ENCODE data around the gene PIGBOS1. TPM values are rescaled to one million over a fixed set of nuclear protein-coding genes. Genes with fewer than 3 reads are reported as not detected.
"Not testable (repeated sequence)": the region's sequence is repeated elsewhere in the genome, so short reads cannot be mapped to it uniquely, and the experiment has no call there.

Gene PIGBOS1
- total RNA-seq, 2 experiments from 2014 or later = 10.3 to 13.8 TPM

DNA sequence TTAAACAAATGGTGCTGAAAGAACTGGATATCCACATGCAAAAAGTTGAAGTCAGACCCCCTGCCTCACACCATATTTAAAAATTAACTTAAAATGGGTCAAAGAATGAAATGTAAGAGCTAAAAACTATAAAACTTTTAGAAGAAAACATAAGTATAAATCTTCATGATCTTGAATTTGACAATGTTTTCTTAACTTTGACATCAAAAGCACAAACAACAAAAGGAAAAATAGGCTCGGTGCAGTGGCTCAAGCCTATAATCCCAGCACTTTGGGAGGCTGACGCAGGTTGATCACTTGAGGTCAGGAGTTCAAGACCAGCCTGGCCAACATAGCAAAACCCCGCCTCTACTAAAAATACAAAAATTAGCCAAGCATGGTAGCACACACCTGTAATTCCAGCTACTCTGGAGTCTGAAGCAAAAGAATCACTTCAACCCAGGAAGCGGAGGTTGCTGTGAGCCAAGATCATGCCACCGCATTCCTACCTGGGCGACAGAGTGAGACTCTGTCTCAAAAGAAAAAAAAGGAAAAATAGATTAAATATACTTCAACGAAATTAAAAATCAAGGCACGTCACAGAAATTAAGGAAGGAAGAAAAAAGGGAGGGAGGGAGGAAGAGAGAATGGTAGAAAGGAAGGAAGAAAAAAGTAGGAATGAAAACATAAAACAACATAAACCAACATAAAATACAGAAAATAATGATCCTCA, 30.8 kb downstream of the PIGBOS1 start:
- POLR2A ChIA-PET = interaction anchor here (0.6 to 1.7 kb wide), 3 partner anchors 11 to 21 kb away, joined by 3 to 7 read pairs (median 3); no protein-coding TSS in a partner anchor
- Mint-ChIP-seq H3K9me3 (no peaks in the 10 kb centered on the region), H3K27ac (peak overlapping the region; percentile 90), H3K27me3 (no peaks in the 10 kb centered on the region), H3K4me3 (peak overlapping the region; percentile 91), H3K36me3 (peaks cover 25% of the 10 kb centered on the region), H3K4me1 (peaks cover 51% of the 10 kb centered on the region)
- ATAC-seq (ENCODE audit: low read depth) = no peak
- DNase-seq = no peak

- H3K27ac Mint-ChIP-seq = peak overlapping the region; percentile 3
- DNase-seq; H3K27me3 Mint-ChIP-seq; H3K9me3 Mint-ChIP-seq; ATAC-seq (ENCODE audit: low read depth): not testable (repeated sequence)
- peaks cover 25% of the 10 kb centered on the region for H3K36me3 Mint-ChIP-seq
- POLR2A ChIA-PET = interaction anchor here (0.6 to 1.7 kb wide), 3 partner anchors 20 to 153 kb away, joined by 3 to 7 read pairs (median 3); no protein-coding TSS in a partner anchor
- H3K4me3 Mint-ChIP-seq = peak overlapping the region; percentile 91
- H3K4me1 Mint-ChIP-seq = peaks cover 67% of the 10 kb centered on the region
Measured at GRCh38 chr15:55286442-55287189, 32.3 kb downstream of the PIGBOS1 start.

GRCh38 chr15:55284426-55284825, 34.5 kb downstream of the PIGBOS1 start:
- no peak for ATAC-seq (ENCODE audit: low read depth)
- peak overlapping the region; percentile 0 for H3K4me3 Mint-ChIP-seq
- no peaks in the 10 kb centered on the region for H3K9me3 Mint-ChIP-seq
- POLR2A ChIA-PET = interaction anchor here (1.6 kb wide), 1 partner anchor 27 kb away, joined by 4 read pairs; no protein-coding TSS in a partner anchor
- peaks cover 27% of the 10 kb centered on the region for H3K36me3 Mint-ChIP-seq
- DNase-seq = no peak
- peaks cover 83% of the 10 kb centered on the region for H3K4me1 Mint-ChIP-seq
- H3K27me3 Mint-ChIP-seq = no peaks in the 10 kb centered on the region
- H3K27ac Mint-ChIP-seq = peak overlapping the region; percentile 15

DNA sequence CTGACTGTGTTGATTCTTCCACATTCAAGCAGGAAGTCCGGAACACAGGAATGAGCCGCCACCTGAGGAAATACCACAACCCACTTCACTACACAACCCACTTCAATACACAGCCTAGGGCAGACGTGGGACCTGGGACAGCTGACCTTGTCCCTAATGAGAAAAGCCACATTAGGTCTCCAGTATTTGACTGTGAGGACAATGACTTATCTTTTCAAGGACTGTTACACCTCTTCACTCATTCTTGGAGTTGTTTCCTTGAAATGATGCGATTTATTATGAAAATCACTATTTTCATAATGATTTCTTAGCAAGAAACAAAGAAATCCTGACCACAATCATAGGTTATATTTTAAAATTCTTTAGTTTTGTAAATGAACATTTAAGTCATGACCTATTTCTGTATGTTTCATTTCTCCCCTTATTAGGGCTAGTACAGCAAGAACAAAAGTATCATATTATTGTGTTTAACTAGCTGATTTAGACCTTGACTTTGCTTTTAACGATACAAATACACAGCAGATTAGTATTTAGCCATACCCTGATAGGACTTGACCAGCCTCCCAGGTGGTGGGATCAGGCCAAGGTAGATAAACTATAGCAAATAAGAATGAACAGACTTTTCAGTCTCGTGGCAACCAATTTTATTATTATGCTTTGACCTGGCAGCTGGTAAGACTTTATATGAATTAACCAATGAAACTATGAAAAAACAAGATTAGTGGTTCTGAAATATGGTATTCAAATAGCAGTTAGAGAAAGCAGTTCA, 35.4 kb downstream of the PIGBOS1 start:
- DNase-seq (no peak), ATAC-seq (ENCODE audit: low read depth) (no peak)
- Mint-ChIP-seq H3K4me3 (peak overlapping the region; percentile 20), H3K27ac (peak overlapping the region; percentile 81), H3K9me3 (no peaks in the 10 kb centered on the region), H3K4me1 (peaks cover 88% of the 10 kb centered on the region), H3K36me3 (peaks cover 28% of the 10 kb centered on the region), H3K27me3 (no peaks in the 10 kb centered on the region)
- POLR2A ChIA-PET = no interaction called here

- no peak for ATAC-seq (ENCODE audit: low read depth)
- H3K4me1 Mint-ChIP-seq = peaks cover 88% of the 10 kb centered on the region
- no peaks in the 10 kb centered on the region for H3K9me3 Mint-ChIP-seq
- DNase-seq = no peak
- POLR2A ChIA-PET = interaction anchor here (1.1 to 1.4 kb wide), 2 partner anchors 12 to 15 kb away, joined by 4 to 5 read pairs; no protein-coding TSS in a partner anchor
- H3K4me3 Mint-ChIP-seq = peak overlapping the region; percentile 20
- no peaks in the 10 kb centered on the region for H3K27me3 Mint-ChIP-seq
- peak overlapping the region; percentile 81 for H3K27ac Mint-ChIP-seq
- peaks cover 25% of the 10 kb centered on the region for H3K36me3 Mint-ChIP-seq
Measured at GRCh38 chr15:55282284-55282833, 36.6 kb downstream of the PIGBOS1 start.

DNA sequence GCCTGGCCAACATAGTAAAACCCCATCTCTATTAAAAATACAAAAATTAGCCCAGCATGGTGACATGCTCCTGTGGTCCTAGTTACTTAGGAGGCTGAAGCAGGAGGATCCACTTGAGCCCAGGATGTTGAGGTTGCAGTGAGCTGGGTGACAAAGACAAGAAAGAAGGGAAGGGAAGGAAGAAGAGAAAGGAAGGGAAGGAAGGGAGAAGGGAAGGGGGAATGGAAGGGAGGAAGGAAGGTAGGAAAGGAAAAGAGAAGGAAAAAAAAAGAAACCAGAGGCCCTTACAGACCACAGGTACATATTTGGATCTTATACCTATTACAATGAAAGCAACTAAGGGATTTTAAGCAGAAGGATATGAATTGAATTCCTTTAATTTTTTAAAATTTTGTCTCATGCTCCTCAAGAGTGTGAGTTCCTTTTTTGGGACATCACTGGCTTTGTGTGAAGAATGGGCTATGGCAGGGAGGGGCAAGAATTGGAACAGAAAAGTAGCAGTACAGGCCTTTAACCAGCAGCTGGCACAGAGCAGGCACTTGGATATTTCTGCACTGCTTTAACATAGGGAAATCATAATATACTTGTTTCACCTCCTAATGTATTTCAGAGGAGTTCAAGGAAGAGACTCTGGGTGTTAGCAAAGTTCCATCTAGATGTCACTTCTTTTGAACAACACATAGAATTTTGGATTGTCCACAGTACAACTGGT, 37.2 kb downstream of the PIGBOS1 start:
- Mint-ChIP-seq H3K4me1 (peaks cover 90% of the 10 kb centered on the region), H3K9me3 (no peaks in the 10 kb centered on the region), H3K36me3 (peaks cover 22% of the 10 kb centered on the region), H3K4me3 (peak overlapping the region; percentile 20), H3K27ac (peak overlapping the region; percentile 92), H3K27me3 (no peaks in the 10 kb centered on the region)
- POLR2A ChIA-PET = interaction anchor here (1.1 to 1.4 kb wide), 2 partner anchors 12 to 14 kb away, joined by 4 to 5 read pairs; no protein-coding TSS in a partner anchor
- ATAC-seq (ENCODE audit: low read depth) (no peak), DNase-seq (no peak)

- Mint-ChIP-seq H3K4me1 (peaks cover 86% of the 10 kb centered on the region), H3K36me3 (peaks cover 14% of the 10 kb centered on the region), H3K27ac (peak overlapping the region; percentile 92)
- POLR2A ChIA-PET = interaction anchor here (1.0 to 1.9 kb wide), 2 partner anchors 13 to 59 kb away, joined by 3 to 8 read pairs; no protein-coding TSS in a partner anchor
- not testable (repeated sequence) for H3K4me3 Mint-ChIP-seq; ATAC-seq (ENCODE audit: low read depth); DNase-seq; H3K27me3 Mint-ChIP-seq; H3K9me3 Mint-ChIP-seq
Measured at GRCh38 chr15:55280589-55280988, 38.3 kb downstream of the PIGBOS1 start.

GRCh38 chr15:55279746-55280351, 39.1 kb downstream of the PIGBOS1 start:
- DNase-seq (no peak), ATAC-seq (ENCODE audit: low read depth) (peak; percentile 68)
- Mint-ChIP-seq H3K4me3 (peak overlapping the region; percentile 74), H3K36me3 (peaks cover 16% of the 10 kb centered on the region), H3K4me1 (peaks cover 85% of the 10 kb centered on the region), H3K27ac (peak overlapping the region; percentile 92), H3K9me3 (no peaks in the 10 kb centered on the region), H3K27me3 (no peaks in the 10 kb centered on the region)
- POLR2A ChIA-PET = interaction anchor here (1.0 to 1.9 kb wide), 2 partner anchors 12 to 58 kb away, joined by 3 to 8 read pairs; no protein-coding TSS in a partner anchor

- ATAC-seq (ENCODE audit: low read depth) = no peak
- POLR2A ChIA-PET = interaction anchor here (1.9 to 2.8 kb wide), 2 partner anchors 12 to 58 kb away, joined by 8 to 14 read pairs; no protein-coding TSS in a partner anchor
- H3K27me3 Mint-ChIP-seq = no peaks in the 10 kb centered on the region
- H3K4me3 Mint-ChIP-seq = peak overlapping the region; percentile 74
- peaks cover 13% of the 10 kb centered on the region for H3K36me3 Mint-ChIP-seq
- H3K9me3 Mint-ChIP-seq = no peaks in the 10 kb centered on the region
- H3K27ac Mint-ChIP-seq = peak overlapping the region; percentile 92
- DNase-seq = no peak
- H3K4me1 Mint-ChIP-seq = peaks cover 79% of the 10 kb centered on the region
Measured at GRCh38 chr15:55279100-55279745, 39.7 kb downstream of the PIGBOS1 start.

DNA sequence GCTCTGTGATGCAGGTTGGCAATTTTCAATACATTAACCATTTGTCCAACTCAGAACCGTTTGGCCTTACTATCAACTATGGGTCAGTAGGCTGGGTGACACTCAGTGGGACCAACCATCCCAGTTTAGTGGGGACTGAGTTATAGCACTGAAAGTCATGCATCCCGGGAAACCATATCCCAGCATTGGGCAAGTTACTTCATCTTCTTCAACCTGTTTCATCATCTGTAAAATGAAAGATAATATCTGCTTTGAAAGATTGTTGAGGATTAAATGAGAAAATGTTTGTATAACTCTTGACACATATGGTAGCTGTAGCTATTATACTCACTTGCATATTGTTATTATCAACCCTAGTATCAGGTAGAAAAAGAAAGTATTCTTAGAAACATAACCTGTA, 41.2 kb downstream of the PIGBOS1 start:
- H3K9me3 Mint-ChIP-seq = peaks cover 5% of the 10 kb centered on the region
- peak overlapping the region; percentile 94 for H3K27ac Mint-ChIP-seq
- peaks cover 74% of the 10 kb centered on the region for H3K4me1 Mint-ChIP-seq
- H3K4me3 Mint-ChIP-seq = peak overlapping the region; percentile 79
- ATAC-seq (ENCODE audit: low read depth) (no peak), DNase-seq (no peak)
- H3K27me3 Mint-ChIP-seq = no peaks in the 10 kb centered on the region
- POLR2A ChIA-PET = interaction anchor here (1.5 to 2.8 kb wide), 5 partner anchors 10 to 81 kb away, joined by 5 to 22 read pairs (median 6); partner anchors contain the start of gene RSL24D1
- H3K36me3 Mint-ChIP-seq = peaks cover 25% of the 10 kb centered on the region

DNA sequence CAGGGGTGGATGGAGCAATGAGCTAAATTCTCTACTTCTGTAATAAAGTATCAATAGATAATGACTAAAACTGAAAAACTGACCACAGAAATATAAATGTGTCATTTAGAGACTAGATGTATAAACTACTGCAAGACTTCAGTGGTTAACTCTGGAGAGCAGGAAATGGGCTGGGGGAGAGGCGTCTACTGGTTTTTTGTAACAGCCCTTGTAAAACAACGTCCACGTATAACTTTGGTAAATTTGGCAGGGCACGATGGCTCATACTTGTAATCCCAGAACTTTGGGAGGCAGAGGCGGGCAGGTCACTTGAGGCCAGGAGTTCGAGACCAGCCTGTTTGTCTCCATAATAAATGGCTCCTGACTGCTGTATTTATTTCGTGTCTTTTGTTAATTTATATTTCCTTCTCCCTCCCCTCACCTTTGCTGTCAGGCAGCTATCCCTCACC, 41.8 kb downstream of the PIGBOS1 start:
- DNase-seq = peak; percentile 50
- H3K9me3 Mint-ChIP-seq = peaks cover 5% of the 10 kb centered on the region
- ATAC-seq (ENCODE audit: low read depth) = peak; percentile 72
- peaks cover 71% of the 10 kb centered on the region for H3K4me1 Mint-ChIP-seq
- POLR2A ChIA-PET = interaction anchor here (1.0 to 2.8 kb wide), 6 partner anchors 9 to 80 kb away, joined by 3 to 22 read pairs (median 6); partner anchors contain the start of gene RSL24D1
- H3K27ac Mint-ChIP-seq = peak overlapping the region; percentile 94
- peaks cover 29% of the 10 kb centered on the region for H3K36me3 Mint-ChIP-seq
- no peaks in the 10 kb centered on the region for H3K27me3 Mint-ChIP-seq
- H3K4me3 Mint-ChIP-seq = peak overlapping the region; percentile 79
